ENCODE data around the gene CMIP. TPM values are rescaled to one million over a fixed set of nuclear protein-coding genes. Genes with fewer than 3 reads are reported as not detected.

The CMIP gene
- polyA plus RNA-seq, 1 experiment: 2.7 TPM

DNA sequence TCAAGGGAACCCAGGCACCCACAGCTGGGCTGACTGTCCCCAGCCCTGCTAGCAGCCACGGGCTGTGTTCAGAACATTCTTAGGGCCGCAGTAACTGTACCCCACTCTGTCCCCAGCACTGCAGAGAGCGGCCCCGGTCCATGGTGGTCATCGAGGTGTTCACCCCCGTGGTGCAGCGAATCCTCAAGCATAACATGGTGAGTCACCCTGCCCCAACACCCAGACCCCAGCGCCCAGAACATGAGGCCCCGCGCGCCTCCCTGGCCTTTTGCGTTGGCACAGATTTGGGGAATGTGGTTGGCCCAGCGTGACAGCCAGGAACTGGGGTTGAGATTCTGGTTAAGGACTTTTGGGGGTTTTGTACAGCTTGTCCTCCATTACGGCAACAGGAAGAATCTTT, 219.5 kb downstream of the CMIP start:
- ChIA-PET POLR2A (no interaction called here), CTCF (no interaction called here)
- Histone ChIP-seq H3K4me3 (ENCODE audit: low read depth, low read length) (no peak overlapping the region), H3K27me3 (ENCODE audit: control insufficient read depth, insufficient read depth, low read length) (no peaks in the 10 kb centered on the region), H3K9me3 (ENCODE audit: control insufficient read depth, insufficient read depth, low read length) (no peaks in the 10 kb centered on the region; the same call in 1 of the 2 replicates), H3K27ac (ENCODE audit: low read depth, low read length) (no peak overlapping the region)
- TF ChIP-seq, protein P1, sequence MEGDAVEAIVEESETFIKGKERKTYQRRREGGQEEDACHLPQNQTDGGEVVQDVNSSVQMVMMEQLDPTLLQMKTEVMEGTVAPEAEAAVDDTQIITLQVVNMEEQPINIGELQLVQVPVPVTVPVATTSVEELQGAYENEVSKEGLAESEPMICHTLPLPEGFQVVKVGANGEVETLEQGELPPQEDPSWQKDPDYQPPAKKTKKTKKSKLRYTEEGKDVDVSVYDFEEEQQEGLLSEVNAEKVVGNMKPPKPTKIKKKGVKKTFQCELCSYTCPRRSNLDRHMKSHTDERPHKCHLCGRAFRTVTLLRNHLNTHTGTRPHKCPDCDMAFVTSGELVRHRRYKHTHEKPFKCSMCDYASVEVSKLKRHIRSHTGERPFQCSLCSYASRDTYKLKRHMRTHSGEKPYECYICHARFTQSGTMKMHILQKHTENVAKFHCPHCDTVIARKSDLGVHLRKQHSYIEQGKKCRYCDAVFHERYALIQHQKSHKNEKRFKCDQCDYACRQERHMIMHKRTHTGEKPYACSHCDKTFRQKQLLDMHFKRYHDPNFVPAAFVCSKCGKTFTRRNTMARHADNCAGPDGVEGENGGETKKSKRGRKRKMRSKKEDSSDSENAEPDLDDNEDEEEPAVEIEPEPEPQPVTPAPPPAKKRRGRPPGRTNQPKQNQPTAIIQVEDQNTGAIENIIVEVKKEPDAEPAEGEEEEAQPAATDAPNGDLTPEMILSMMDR (IDR thresholded peaks at IDR 0.05; ENCODE audit: low read depth, low read length): no peak
- no peak for DNase-seq (ENCODE audit: low read depth, low spot score)

DNA sequence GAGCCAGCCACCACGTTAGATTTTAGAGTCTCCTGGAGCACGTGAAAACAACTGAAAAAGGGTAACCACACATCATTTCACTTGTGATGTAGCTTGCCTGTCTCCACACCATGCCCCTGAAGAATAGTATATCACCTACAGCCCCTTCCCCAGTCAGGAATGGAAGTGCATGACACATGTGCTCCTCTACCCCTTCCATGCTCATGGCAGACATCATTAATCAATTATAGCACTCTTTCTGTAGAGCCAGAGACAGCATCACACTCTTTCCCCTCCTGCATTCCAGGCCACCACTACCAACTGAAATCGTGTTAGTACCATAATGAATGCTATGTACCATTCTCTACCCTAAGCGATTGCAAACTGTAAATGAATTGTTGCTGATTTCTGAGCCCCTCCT, 221.0 kb downstream of the CMIP start:
- Histone ChIP-seq H3K4me3 (ENCODE audit: low read depth, low read length) (no peak overlapping the region), H3K27me3 (ENCODE audit: control insufficient read depth, insufficient read depth, low read length) (no peaks in the 10 kb centered on the region), H3K27ac (ENCODE audit: low read depth, low read length) (no peak overlapping the region), H3K9me3 (ENCODE audit: control insufficient read depth, insufficient read depth, low read length) (no peaks in the 10 kb centered on the region; the same call in 1 of the 2 replicates)
- ChIA-PET CTCF (no interaction called here), POLR2A (no interaction called here)
- TF ChIP-seq, protein P1 (IDR thresholded peaks at IDR 0.05; ENCODE audit: low read depth, low read length): no peak
- DNase-seq (ENCODE audit: low read depth, low spot score): no peak

DNA sequence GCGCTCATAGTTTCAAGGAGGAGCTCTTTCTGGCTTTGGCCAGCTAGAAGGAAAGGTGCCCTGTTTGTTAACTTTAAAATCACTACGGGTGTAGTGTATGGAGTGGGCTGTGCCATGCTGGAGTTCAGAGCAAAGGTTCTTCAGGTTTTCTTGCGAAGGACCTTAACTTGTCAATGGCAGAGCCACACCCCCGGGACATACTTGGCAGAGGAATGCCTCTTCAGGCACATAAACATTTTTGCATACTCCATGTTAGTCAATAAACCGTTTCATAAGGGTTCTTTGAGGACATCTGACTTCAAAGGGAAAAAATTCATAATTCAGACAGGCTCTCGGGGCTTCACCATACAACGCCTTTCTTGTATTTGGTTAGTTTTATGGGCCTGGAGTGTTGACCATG, 221.5 kb downstream of the CMIP start:
- DNase-seq (ENCODE audit: low read depth, low spot score): no peak

DNA sequence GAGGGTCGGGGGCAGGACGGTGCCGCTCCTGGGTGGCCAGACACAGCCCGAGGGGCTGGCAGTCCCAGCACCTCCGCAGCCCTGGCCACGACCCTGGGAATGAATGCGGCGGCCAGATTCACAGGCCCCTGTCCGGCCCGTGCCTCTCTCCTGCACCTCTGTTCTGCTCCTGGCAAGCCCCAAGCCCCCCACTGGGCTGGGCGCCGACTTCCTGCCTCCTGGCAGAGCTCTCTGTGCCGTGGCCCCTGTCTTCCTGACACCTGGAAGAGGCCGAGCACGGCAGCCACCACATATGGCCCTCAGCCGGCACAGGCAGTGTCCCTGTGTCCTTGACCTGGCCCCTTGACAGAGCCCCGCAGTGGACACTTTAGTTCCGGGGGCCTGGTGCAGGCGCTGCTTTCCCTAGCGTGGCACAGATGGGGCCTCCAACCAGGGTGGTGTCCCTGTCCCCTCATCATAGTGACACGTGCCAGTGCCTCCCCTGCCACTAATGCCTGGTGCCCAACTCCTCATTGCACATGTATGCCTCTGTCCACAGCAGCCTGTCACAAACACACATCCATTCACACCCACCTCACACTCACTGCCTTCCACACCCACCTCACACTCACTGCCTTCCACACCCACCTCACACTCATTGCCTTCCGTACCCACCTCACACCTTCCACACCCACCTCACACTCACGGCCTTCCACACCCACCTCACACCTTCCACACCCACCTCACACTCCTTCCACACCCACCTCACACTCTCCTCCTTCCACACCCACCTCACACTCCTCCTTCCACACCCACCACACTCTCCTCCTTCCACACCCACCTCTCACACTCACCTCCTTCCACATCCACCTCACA, 223.9 kb downstream of the CMIP start:
- DNase-seq (ENCODE audit: low read depth, low spot score): no peak
- no peaks in the 10 kb centered on the region for H3K27me3 ChIP-seq (ENCODE audit: control insufficient read depth, insufficient read depth, low read length)
- POLR2A ChIA-PET: no interaction called here
- CTCF ChIA-PET: no interaction called here
- H3K9me3 ChIP-seq (ENCODE audit: control insufficient read depth, insufficient read depth, low read length): no peaks in the 10 kb centered on the region; the same call in 1 of the 2 replicates
- TF ChIP-seq, protein P1 (IDR thresholded peaks at IDR 0.05; ENCODE audit: low read depth, low read length): no peak
- H3K27ac ChIP-seq (ENCODE audit: low read depth, low read length): no peak overlapping the region
- H3K4me3 ChIP-seq (ENCODE audit: low read depth, low read length): no peak overlapping the region

More for the DNA sequence above, 221.5 kb downstream of the CMIP start:
- TF ChIP-seq, protein P1 (IDR thresholded peaks at IDR 0.05; ENCODE audit: low read depth, low read length): no peak
- Histone ChIP-seq H3K27ac (ENCODE audit: low read depth, low read length) (no peak overlapping the region), H3K4me3 (ENCODE audit: low read depth, low read length) (no peak overlapping the region), H3K9me3 (ENCODE audit: control insufficient read depth, insufficient read depth, low read length) (no peaks in the 10 kb centered on the region; the same call in 1 of the 2 replicates), H3K27me3 (ENCODE audit: control insufficient read depth, insufficient read depth, low read length) (no peaks in the 10 kb centered on the region)
- CTCF ChIA-PET: no interaction called here
- POLR2A ChIA-PET: no interaction called here
